Measurements from ENCODE around the gene MGLL. TPM values are rescaled to one million over a fixed set of nuclear protein-coding genes. Genes with fewer than 3 reads are reported as not detected.

MGLL gene
- total RNA-seq, 2 experiments from 2014 or later = 0.28 to 0.38 TPM

GRCh38 chr3:127857333-127857732, 35.0 kb upstream of the MGLL start:
- no peaks in the 10 kb centered on the region for H3K4me1 Mint-ChIP-seq (ENCODE audit: low read depth)
- POLR2A ChIA-PET = no interaction called here
- no peaks in the 10 kb centered on the region for H3K36me3 Mint-ChIP-seq (ENCODE audit: low read depth)
- intact Hi-C loops (cut with DNase I, micrococcal nuclease) = no loop called here
- no peak for TF ChIP-seq CTCF (IDR thresholded peaks at IDR 0.05)
- H3K27me3 Mint-ChIP-seq = no peaks in the 10 kb centered on the region
- no peak overlapping the region for H3K27ac Mint-ChIP-seq
- H3K9me3 Mint-ChIP-seq = no peaks in the 10 kb centered on the region
- no peak overlapping the region for H3K4me3 ChIP-seq (ENCODE audit: low read length)
- no peak for ATAC-seq (ENCODE audit: poor library complexity)
- no peaks in the 10 kb centered on the region for H3K36me3 ChIP-seq (ENCODE audit: insufficient read depth, low read length)
- CTCF ChIA-PET = no interaction called here
- no peak overlapping the region for H3K27ac ChIP-seq (ENCODE audit: low read depth in 1 of 2, low read length in 2 of 2)
- H3K9me3 ChIP-seq (ENCODE audit: control insufficient read depth in 1 of 2, insufficient read depth in 1 of 2, low read length in 2 of 2) = no peaks in the 10 kb centered on the region
- no peaks in the 10 kb centered on the region for H3K27me3 ChIP-seq (ENCODE audit: control insufficient read depth in 1 of 2, insufficient read depth in 2 of 2, low read length in 2 of 2)
- no peaks in the 10 kb centered on the region for H3K4me1 ChIP-seq (ENCODE audit: insufficient read depth, low read length)
- no peak overlapping the region for H3K4me3 Mint-ChIP-seq
- no peak for DNase-seq

GRCh38 chr3:127856801-127857200, 34.5 kb upstream of the MGLL start:
- H3K4me1 Mint-ChIP-seq (ENCODE audit: low read depth) = no peaks in the 10 kb centered on the region
- no peaks in the 10 kb centered on the region for H3K9me3 Mint-ChIP-seq
- H3K27ac Mint-ChIP-seq = no peak overlapping the region
- no peak for TF ChIP-seq CTCF (IDR thresholded peaks at IDR 0.05)
- no peaks in the 10 kb centered on the region for H3K36me3 ChIP-seq (ENCODE audit: insufficient read depth, low read length)
- H3K4me1 ChIP-seq (ENCODE audit: insufficient read depth, low read length) = no peaks in the 10 kb centered on the region
- CTCF ChIA-PET = no interaction called here
- H3K9me3 ChIP-seq (ENCODE audit: control insufficient read depth in 1 of 2, insufficient read depth in 1 of 2, low read length in 2 of 2) = no peaks in the 10 kb centered on the region
- POLR2A ChIA-PET = no interaction called here
- H3K27ac ChIP-seq (ENCODE audit: low read depth in 1 of 2, low read length in 2 of 2) = no peak overlapping the region
- intact Hi-C loops (cut with DNase I, micrococcal nuclease) = no loop called here
- H3K4me3 Mint-ChIP-seq = no peak overlapping the region
- ATAC-seq (ENCODE audit: poor library complexity) = no peak
- no peaks in the 10 kb centered on the region for H3K27me3 Mint-ChIP-seq
- no peak overlapping the region for H3K4me3 ChIP-seq (ENCODE audit: low read length)
- no peaks in the 10 kb centered on the region for H3K36me3 Mint-ChIP-seq (ENCODE audit: low read depth)
- no peaks in the 10 kb centered on the region for H3K27me3 ChIP-seq (ENCODE audit: control insufficient read depth in 1 of 2, insufficient read depth in 2 of 2, low read length in 2 of 2)
- no peak for DNase-seq

GRCh38 chr3:127855246-127855645, 32.9 kb upstream of the MGLL start:
- intact Hi-C loops (cut with DNase I, micrococcal nuclease) = no loop called here
- Mint-ChIP-seq H3K4me3 (no peak overlapping the region), H3K27ac (no peak overlapping the region), H3K27me3 (no peaks in the 10 kb centered on the region), H3K36me3 (ENCODE audit: low read depth) (no peaks in the 10 kb centered on the region), H3K9me3 (no peaks in the 10 kb centered on the region), H3K4me1 (ENCODE audit: low read depth) (no peaks in the 10 kb centered on the region)
- Histone ChIP-seq H3K27ac (ENCODE audit: low read depth in 1 of 2, low read length in 2 of 2) (no peak overlapping the region), H3K9me3 (ENCODE audit: control insufficient read depth in 1 of 2, insufficient read depth in 1 of 2, low read length in 2 of 2) (no peaks in the 10 kb centered on the region), H3K36me3 (ENCODE audit: insufficient read depth, low read length) (no peaks in the 10 kb centered on the region), H3K4me3 (ENCODE audit: low read length) (no peak overlapping the region), H3K27me3 (ENCODE audit: control insufficient read depth in 1 of 2, insufficient read depth in 2 of 2, low read length in 2 of 2) (no peaks in the 10 kb centered on the region), H3K4me1 (ENCODE audit: insufficient read depth, low read length) (no peaks in the 10 kb centered on the region)
- DNase-seq = no peak
- ChIA-PET POLR2A (no interaction called here), CTCF (no interaction called here)
- no peak for ATAC-seq (ENCODE audit: poor library complexity)
- TF ChIP-seq CTCF (IDR thresholded peaks at IDR 0.05) = no peak

Measured in CD4-positive, alpha-beta T cell (primary cell).